SKM-1 treated with dmso at 0.1 percent for 144 hours (cell line): ENCODE data around the gene COPZ1.

Experiments used
- DNase-seq: peaks from one replicate; lab custom pipeline; 2025; ENCODE audit not compliant: unreplicated experiment; lab: John Stamatoyannopoulos, UW

Gene COPZ1

GRCh38 chr12:54376596-54376995 lies 51.7 kb downstream of the COPZ1 start:
- no peak for DNase-seq

GRCh38 chr12:54377007-54377406 lies 52.1 kb downstream of the COPZ1 start:
- DNase-seq, result no peak

DNA sequence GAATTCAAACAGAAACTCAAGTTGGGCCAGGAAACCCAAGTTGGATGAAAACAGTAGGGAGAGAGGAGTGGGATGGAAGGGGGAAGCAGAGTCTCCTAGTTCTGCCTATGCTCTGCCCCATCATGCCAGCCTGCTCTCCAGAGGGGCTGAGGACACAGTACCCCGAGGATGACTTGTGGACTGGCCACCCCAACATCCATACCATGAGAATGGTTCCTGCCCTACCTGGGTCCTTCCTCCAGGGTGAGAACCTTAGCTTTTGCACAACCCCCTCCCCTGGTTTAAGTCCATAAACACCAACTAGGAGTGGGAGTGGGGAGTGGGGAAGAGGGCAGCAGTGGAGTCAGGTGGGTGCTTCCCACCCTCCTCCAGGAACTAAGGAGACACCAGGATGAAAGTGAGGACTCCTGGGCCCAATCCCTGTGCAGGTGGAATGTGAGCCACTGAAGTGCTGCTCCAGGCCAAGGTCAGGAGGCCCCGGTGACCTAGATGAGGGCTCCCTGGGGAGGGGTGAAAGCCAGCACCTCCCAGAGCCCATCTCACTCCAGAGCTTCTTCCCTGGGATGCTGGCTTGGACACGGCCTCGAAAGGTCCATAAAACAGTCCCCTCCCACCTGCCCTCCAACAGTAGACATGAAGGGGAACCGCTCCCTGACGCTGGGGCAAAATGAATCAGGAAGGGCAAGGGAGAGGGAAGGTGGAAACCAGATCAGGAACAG lies 53.0 kb downstream of the COPZ1 start:
- DNase-seq, result no peak

- DNase-seq, result no peak
Observed at GRCh38 chr12:54378796-54379397, 54.0 kb downstream of the COPZ1 start.

GRCh38 chr12:54379398-54380201 lies 54.7 kb downstream of the COPZ1 start:
- DNase-seq, result peak; percentile 44

- no peak for DNase-seq
Observed at GRCh38 chr12:54381136-54381535, 56.2 kb downstream of the COPZ1 start.

GRCh38 chr12:54383041-54383609 lies 58.2 kb downstream of the COPZ1 start:
- peak; percentile 61 for DNase-seq

DNA sequence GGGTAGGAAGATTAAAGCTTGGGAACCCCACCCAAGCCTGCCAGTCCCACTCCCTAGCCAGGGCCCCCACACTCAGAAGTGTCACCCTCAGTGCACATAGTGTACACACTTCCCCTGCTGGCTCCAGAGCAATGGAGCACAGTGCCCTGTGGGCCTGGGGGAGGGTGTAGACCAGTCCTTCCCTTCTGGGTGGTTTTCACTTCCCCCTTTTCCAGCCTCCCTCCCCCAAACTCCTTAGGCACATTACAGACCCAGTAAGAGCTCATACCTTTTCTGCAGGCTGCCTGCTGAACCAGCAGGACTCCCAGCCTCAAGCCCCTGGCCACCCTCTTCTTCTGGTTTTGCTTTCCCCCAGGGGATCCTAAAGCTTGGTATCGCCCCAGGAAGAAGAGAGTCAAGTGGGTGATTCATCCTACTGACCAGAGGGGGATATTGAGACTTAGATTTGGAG lies 59.7 kb downstream of the COPZ1 start, which contains the start of gene ZNF385A:
Gene ZNF385A (minus strand): TSS at position 143 of the 451 bp plus-strand sequence. CDS start 219 bp downstream, outside the sequence.
- peak; percentile 80 for DNase-seq

- DNase-seq, result no peak
Observed at GRCh38 chr12:54385251-54385914, 60.5 kb downstream of the COPZ1 start.

- DNase-seq, result no peak
Observed at GRCh38 chr12:54386403-54387113, 61.6 kb downstream of the COPZ1 start.

GRCh38 chr12:54387114-54387467 lies 62.2 kb downstream of the COPZ1 start:
- DNase-seq, result no peak

DNA sequence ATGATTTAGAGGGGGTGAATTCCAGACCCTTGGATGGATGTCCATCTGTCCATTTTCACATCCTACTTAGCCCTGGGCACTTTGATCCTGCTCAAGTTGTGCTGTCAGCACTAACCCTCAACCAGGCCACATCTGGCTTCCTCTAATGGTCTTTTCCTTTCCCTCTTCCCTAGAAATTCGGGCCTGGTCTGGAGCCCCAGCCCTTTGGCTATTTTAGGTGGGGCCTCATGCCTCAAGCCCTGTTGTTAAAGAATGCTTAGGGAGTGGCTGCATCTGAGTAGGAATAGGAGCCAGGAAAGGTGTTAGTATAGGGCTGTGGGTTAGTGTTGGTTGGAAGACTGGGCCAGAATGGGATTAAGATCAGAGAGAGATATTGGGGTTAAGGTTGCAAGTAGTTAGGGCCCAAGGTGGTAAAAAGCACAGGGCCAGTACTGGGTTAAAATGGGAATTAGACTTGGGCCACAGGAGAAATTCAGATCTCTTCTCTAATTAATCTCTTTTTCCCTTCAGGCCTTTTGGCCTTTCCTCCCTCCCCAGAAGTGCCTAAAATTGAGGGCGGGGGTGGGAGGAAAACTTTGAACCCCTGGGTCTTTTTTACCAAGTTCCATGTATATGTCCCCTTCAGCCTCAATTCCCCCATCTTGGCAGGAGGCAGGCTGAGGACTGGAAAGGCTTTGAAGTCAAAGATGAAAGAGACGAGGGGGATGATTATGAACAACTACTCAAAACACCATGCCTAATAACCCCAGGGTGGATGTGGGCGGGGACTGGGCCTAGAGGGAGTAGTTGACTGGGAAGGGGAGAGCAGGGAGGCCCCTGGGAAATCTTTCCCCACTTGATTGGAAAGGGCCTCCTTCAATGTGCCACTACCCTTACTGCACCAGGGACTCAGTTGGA lies 63.6 kb downstream of the COPZ1 start:
- DNase-seq, result no peak

- no peak for DNase-seq
Observed at GRCh38 chr12:54389134-54389508, 64.2 kb downstream of the COPZ1 start.

DNA sequence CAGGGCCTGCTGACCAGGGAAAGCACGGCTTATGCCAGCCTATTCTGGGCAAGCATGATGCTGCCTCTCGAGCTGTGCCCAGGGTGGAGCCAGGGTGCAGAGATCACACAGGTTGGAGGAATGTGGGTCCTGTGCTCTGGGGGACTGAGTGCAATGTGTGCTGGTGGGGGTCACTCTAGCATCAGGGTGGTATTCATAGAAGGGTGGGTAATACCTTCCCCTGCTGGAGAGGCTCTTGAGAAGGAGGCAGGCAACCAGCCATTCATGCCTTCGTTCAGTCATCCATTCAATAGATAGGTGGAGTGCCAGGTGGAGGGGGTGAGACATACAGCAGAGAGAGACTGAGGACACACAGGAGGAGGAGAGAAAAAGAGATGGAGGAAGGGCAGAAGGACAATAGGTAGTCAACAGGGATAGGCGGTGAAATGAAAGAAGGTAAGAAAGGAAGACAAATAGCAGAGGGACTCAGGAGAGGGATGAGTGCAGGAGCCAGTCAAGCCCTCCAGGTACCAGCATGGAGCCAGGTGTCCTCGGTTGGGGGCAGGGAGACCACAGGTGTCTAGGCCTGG lies 64.8 kb downstream of the COPZ1 start:
- no peak for DNase-seq

DNA sequence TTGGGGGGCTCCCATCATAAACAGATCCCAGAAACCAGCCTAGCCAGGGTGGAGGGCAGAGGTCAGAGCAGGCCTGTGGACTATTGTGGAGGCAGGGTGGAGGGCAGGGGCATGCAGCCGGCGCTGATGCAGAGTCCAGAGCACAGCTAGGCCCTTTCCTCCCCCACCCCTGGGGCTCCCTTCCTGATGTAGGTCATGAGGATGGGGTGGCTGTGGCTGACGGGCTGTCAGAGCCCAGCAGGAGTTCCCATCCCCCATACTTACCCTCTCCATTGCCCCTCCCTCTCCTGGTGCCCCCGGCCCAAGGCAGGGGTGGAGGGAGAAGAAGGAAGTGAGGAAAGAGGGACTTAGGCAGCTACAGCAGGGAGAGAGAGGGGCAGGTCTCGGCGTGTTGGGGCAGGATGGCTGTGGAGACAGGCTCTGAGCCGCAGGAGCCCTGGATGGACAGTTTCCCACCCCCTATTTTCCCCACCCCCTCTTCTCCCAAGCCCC lies 65.3 kb downstream of the COPZ1 start:
- no peak for DNase-seq

DNA sequence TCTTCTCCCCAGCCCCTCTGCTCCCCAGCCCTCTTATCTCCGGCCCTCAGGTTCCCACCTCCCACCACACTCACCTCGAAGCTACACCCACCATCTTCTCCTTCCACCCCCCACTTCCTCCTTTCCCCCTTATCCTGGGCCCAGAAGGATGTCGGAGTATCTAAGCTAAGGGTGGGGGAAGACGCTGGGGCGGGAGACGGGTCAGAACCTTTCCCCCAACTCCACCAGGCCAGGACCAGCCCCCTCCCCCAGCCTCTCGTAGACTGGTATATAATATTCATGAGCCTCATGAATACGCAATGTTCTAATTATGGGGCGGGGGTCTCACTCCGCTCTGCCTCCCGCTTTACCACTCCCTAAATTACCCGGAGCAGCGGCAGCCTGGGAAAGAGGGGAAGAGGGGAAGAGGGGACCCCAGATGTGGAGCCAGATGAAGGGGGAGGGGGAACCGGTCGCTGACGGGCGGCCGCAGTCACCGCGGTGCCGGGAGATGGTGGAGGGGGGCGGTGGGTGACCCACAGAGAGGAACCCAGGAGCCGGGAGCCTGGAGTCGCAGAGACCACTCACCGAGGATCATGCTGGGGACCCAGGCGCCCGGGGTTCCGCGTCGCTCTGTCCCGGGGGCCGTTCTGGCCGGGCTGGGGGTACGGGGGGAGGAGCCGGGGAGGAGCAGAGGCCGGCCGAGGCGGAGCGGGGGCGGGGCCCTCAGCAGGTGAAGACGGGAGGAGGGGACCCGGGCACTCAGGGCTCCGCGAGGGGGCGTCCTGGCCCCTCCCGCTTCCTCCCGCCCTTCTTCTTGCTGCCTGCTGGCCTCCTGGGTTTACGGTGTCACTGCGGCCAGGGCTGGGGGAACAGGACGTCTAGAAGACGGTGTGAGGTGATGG lies 66.0 kb downstream of the COPZ1 start:
- DNase-seq, result no peak

DNA sequence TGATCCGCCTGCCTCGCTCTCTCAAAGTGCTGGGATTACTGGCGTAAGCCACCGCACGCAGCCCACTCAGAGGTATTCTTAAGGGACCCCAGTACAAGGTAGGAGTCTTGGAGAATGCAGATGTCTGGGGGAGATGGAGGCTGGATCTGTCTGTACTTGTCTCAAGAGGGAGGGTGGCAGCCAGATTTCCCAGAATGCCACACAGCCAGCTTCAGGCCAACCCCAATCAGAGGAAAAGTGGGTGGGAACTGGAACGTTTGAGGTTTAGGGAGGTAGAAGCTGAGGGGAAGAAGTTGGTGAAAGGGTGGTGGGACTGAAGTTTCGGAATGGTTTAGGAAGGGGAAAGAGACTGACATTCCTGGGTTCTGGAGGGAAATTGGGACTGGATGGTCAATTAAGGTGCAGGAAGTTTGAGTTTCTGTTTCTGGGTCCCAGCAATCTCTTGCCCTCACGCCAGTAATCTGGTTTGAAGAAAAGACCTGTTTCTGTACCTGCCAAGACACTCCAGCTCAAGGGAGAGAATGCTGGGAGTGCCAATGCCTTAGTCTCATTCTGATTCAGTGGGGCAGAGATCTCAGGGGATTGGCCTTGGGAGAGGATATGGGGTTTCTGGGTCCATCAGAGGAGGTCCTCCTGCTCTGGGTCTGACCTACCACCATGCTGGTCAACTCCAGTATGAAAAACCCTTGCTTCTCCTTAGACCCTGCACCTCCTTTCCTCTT lies 67.7 kb downstream of the COPZ1 start:
- DNase-seq, result no peak
